Measurements from ENCODE around the gene ABCA7. TPM values are rescaled to one million over a fixed set of nuclear protein-coding genes. Genes with fewer than 3 reads are reported as not detected.

The ABCA7 gene
- total RNA-seq, 2 experiments from 2014 or later, result 114 to 118 TPM

DNA sequence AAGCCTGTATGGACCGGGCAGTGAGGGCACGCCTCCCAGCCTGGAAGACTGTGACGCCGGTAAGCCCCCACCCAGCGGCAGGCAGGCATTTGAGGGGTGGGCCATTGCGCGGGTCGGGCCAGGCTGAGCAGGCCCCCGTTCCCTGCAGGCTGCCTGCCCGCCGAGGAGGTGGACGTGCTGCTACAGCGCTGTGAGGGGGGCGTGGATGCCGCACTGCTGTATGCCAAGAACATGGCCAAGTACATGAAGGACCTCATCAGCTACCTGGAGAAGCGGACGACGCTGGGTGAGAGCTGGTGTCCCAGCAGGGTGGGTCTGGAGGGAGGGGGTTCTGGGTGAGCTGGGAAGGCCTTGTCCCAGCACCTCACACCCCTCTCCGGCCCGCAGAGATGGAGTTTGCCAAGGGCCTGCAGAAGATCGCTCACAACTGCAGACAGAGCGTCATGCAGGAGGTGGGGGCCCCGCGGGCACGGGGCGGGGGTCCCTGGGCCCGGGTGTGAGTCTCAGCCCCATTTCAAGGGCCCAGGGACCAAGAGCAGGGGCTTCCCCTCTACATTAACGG, 34.1 kb downstream of the ABCA7 start:
- H3K27me3 ChIP-seq (ENCODE audit: control insufficient read depth in 1 of 2, insufficient read depth in 2 of 2, low read length in 2 of 2), result no peaks in the 10 kb centered on the region
- H3K36me3 ChIP-seq (ENCODE audit: insufficient read depth, low read length), result peaks cover 73% of the 10 kb centered on the region
- Mint-ChIP-seq H3K4me1 (ENCODE audit: low read depth) (peaks cover 57% of the 10 kb centered on the region), H3K9me3 (no peaks in the 10 kb centered on the region), H3K27me3 (peaks cover 4% of the 10 kb centered on the region), H3K27ac (peak overlapping the region; percentile 98), H3K4me3 (peak overlapping the region; percentile 67), H3K36me3 (ENCODE audit: low read depth) (peaks cover 77% of the 10 kb centered on the region)
- intact Hi-C loops (cut with DNase I, micrococcal nuclease), result no loop called here
- no peaks in the 10 kb centered on the region for H3K9me3 ChIP-seq (ENCODE audit: control insufficient read depth in 1 of 2, insufficient read depth in 1 of 2, low read length in 2 of 2)
- DNase-seq, result peak in 3 of 14 experiments; percentile 14 to 54 (median 46)
- CTCF ChIA-PET, result interaction anchor here (0.9 to 2.4 kb wide), 4 partner anchors 9 to 170 kb away, joined by 3 to 18 read pairs (median 6); partner anchors contain the start of genes RNU6-2 and TMEM259
- H3K4me1 ChIP-seq (ENCODE audit: insufficient read depth, low read length), result peaks cover 89% of the 10 kb centered on the region
- POLR2A ChIA-PET, result interaction anchor here (0.9 to 21.0 kb wide), 18 partner anchors 1 to 201 kb away, joined by 3 to 1253 read pairs (median 8); partner anchors contain the start of genes ABCA7, ARHGAP45, CIRBP and CNN2
- peak overlapping the region in 1 of 2 donors; percentile 74 for H3K27ac ChIP-seq (ENCODE audit: low read depth in 1 of 2, low read length in 2 of 2)
- no peak for ATAC-seq (ENCODE audit: poor library complexity)
- TF ChIP-seq, protein P1, sequence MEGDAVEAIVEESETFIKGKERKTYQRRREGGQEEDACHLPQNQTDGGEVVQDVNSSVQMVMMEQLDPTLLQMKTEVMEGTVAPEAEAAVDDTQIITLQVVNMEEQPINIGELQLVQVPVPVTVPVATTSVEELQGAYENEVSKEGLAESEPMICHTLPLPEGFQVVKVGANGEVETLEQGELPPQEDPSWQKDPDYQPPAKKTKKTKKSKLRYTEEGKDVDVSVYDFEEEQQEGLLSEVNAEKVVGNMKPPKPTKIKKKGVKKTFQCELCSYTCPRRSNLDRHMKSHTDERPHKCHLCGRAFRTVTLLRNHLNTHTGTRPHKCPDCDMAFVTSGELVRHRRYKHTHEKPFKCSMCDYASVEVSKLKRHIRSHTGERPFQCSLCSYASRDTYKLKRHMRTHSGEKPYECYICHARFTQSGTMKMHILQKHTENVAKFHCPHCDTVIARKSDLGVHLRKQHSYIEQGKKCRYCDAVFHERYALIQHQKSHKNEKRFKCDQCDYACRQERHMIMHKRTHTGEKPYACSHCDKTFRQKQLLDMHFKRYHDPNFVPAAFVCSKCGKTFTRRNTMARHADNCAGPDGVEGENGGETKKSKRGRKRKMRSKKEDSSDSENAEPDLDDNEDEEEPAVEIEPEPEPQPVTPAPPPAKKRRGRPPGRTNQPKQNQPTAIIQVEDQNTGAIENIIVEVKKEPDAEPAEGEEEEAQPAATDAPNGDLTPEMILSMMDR (IDR thresholded peaks at IDR 0.05), result no peak
- H3K4me3 ChIP-seq (ENCODE audit: low read length), result peak overlapping the region; percentile 23

DNA sequence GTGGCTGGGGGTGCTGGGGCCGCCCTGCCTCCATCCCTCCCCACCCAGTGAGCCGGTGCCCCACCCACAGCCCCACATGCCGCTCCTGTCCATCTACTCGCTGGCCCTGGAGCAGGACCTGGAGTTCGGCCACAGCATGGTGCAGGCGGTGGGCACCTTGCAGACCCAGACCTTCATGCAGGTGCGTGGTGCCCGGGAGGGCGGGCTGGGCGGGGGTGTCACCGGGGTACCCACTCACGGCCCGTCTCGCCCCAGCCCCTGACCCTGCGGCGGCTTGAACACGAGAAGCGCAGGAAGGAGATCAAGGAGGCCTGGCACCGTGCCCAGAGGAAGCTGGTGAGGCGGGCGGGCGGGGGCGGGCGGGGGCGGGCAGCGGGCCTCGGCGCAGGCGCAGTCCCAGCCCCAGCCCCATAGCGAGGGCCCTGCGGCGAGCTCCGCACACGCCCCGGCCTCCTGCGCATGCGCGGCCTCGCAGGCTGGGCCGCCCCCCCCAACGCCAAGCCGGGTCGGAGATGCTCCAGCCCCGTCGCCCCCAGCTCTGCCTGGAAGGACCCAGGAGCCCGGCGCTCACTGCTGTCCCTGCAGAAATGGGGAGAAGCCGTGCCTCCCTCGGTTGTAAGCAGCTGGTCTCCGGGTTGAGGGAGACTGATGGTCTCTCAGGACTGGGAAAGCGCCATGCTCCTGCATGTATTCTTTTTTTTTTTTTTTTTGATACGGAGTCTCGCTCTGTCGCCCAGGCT, 34.8 kb downstream of the ABCA7 start:
- peak overlapping the region; percentile 98 for H3K27ac Mint-ChIP-seq

DNA sequence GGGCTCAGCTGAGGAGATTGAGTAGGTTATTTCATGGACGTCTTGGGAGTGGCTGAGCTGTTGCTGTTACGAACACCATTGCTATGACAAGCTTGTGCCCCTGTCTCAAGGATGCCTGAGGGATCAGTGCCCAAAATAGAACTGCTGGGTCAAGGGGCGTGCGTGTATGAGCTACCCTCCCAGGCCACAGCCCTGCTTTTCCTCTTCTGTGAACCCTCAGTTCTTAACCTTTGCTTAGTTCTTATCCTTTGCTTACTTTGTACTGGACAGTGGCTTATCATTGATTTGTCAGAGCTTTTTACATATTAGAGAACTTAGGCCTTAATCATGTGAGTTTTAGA, 36.1 kb downstream of the ABCA7 start:
- peak overlapping the region; percentile 87 for H3K4me3 Mint-ChIP-seq
- H3K9me3 Mint-ChIP-seq, result no peaks in the 10 kb centered on the region
- Histone ChIP-seq H3K27me3 (ENCODE audit: control insufficient read depth in 1 of 2, insufficient read depth in 2 of 2, low read length in 2 of 2) (no peaks in the 10 kb centered on the region), H3K27ac (ENCODE audit: low read depth in 1 of 2, low read length in 2 of 2) (peak overlapping the region; percentile 83 to 96), H3K4me3 (ENCODE audit: low read length) (no peak overlapping the region), H3K36me3 (ENCODE audit: insufficient read depth, low read length) (peaks cover 75% of the 10 kb centered on the region), H3K4me1 (ENCODE audit: insufficient read depth, low read length) (peaks cover 89% of the 10 kb centered on the region), H3K9me3 (ENCODE audit: control insufficient read depth in 1 of 2, insufficient read depth in 1 of 2, low read length in 2 of 2) (no peaks in the 10 kb centered on the region)
- TF ChIP-seq, protein P1 (IDR thresholded peaks at IDR 0.05), result no peak
- ATAC-seq (ENCODE audit: poor library complexity) (no peak), DNase-seq (no peak)
- intact Hi-C loops (cut with DNase I, micrococcal nuclease), result loop anchor here (2.0 to 5.0 kb wide), 2 partner anchors 45 to 176 kb away; no protein-coding TSS in a partner anchor
- peaks cover 4% of the 10 kb centered on the region for H3K27me3 Mint-ChIP-seq
- POLR2A ChIA-PET, result interaction anchor here (1.0 to 21.0 kb wide), 15 partner anchors 3 to 199 kb away, joined by 3 to 1253 read pairs (median 15); partner anchors contain the start of genes ABCA7, ARHGAP45, CIRBP and CNN2
- H3K4me1 Mint-ChIP-seq (ENCODE audit: low read depth), result peaks cover 60% of the 10 kb centered on the region
- peaks cover 83% of the 10 kb centered on the region for H3K36me3 Mint-ChIP-seq (ENCODE audit: low read depth)
- H3K27ac Mint-ChIP-seq, result peak overlapping the region; percentile 98
- CTCF ChIA-PET, result interaction anchor here (1.0 to 2.4 kb wide), 7 partner anchors 9 to 168 kb away, joined by 3 to 18 read pairs (median 6); partner anchors contain the start of genes ABCA7, ARHGAP45 and RNU6-2

More for the DNA sequence above, 34.8 kb downstream of the ABCA7 start:
- peak overlapping the region; percentile 87 for H3K4me3 Mint-ChIP-seq
- peaks cover 4% of the 10 kb centered on the region for H3K27me3 Mint-ChIP-seq
- POLR2A ChIA-PET, result interaction anchor here (0.7 to 21.0 kb wide), 20 partner anchors 2 to 201 kb away, joined by 3 to 1253 read pairs (median 8); partner anchors contain the start of genes ABCA7, ARHGAP45, CIRBP and CNN2
- TF ChIP-seq, protein P1 (IDR thresholded peaks at IDR 0.05), result no peak
- H3K4me1 Mint-ChIP-seq (ENCODE audit: low read depth), result peaks cover 53% of the 10 kb centered on the region
- H3K36me3 Mint-ChIP-seq (ENCODE audit: low read depth), result peaks cover 75% of the 10 kb centered on the region
- H3K36me3 ChIP-seq (ENCODE audit: insufficient read depth, low read length), result peaks cover 73% of the 10 kb centered on the region
- no peaks in the 10 kb centered on the region for H3K9me3 Mint-ChIP-seq
- intact Hi-C loops (cut with DNase I, micrococcal nuclease), result loop anchor here in 1 of 2 experiments (5.0 kb wide), 1 partner anchor 178 kb away; no protein-coding TSS in a partner anchor
- H3K4me1 ChIP-seq (ENCODE audit: insufficient read depth, low read length), result peaks cover 89% of the 10 kb centered on the region
- peak overlapping the region; percentile 48 for H3K4me3 ChIP-seq (ENCODE audit: low read length)
- CTCF ChIA-PET, result interaction anchor here (0.5 to 2.4 kb wide), 6 partner anchors 10 to 304 kb away, joined by 3 to 18 read pairs (median 4); partner anchors contain the start of genes ABCA7, RNU6-2 and TMEM259
- no peaks in the 10 kb centered on the region for H3K9me3 ChIP-seq (ENCODE audit: control insufficient read depth in 1 of 2, insufficient read depth in 1 of 2, low read length in 2 of 2)
- peak overlapping the region; percentile 52 to 96 for H3K27ac ChIP-seq (ENCODE audit: low read depth in 1 of 2, low read length in 2 of 2)
- no peaks in the 10 kb centered on the region for H3K27me3 ChIP-seq (ENCODE audit: control insufficient read depth in 1 of 2, insufficient read depth in 2 of 2, low read length in 2 of 2)
- ATAC-seq (ENCODE audit: poor library complexity) (peak; percentile 25), DNase-seq (peak; percentile 95 to 100 (median 97))

All from CD4-positive, alpha-beta T cell (primary cell).